K562 (cell line): ENCODE results near the gene MAD1L1. TPM values are rescaled to one million over a fixed set of nuclear protein-coding genes. Genes with fewer than 3 reads are reported as not detected.

Source experiments
- JUNB ChIP-seq: fragments of 450-650 bp; formaldehyde crosslinking; conservative IDR thresholded peaks from 2 replicates; pipeline ENCODE4 v1.4.0; 2020; ENCODE audit warnings: mild to moderate bottlenecking
- polyA plus RNA-seq, 8 experiments: library from polyadenylated mRNA; depleted of rRNA in 4 of 8; stranded (reverse) in 5 of 8; unstranded in 3 of 8; fragments of >200 nt; fragmentation: Nextera tagmentation in 2 of 8; fragmentation: Illumina TruSeq in 1 of 8; extraction: Ambion mirVana in 2 of 8; extraction: Trizol in 1 of 8; gene quantifications; 2 replicates each; pipeline versions ENCODE4 v1.2.1 to v1.2.3, GENCODE V29; 2011 to 2014; ENCODE audit warnings: inconsistent platforms in 1 of 8, missing spikeins in 1 of 8
- total RNA-seq, 7 experiments: library from RNA; depleted of rRNA in 6 of 7; stranded (reverse); fragments of >200 nt in 6 of 7; fragmentation: Illumina TruSeq in 2 of 7; extraction: Trizol in 2 of 7; gene quantifications; 2 replicates each; pipeline versions ENCODE4 v1.2.1 to v1.2.3, GENCODE V29; 2011 to 2021; ENCODE audit warnings: low replicate concordance in 1 of 7
- TF ChIP-seq, protein P1 (sequence below): fragments of 200-600 bp; sonication (generic); IDR thresholded peaks from one replicate; pipeline ENCODE4 v1.6.1; 2012; ENCODE audit warnings: mild to moderate bottlenecking, low read depth, low read length, inconsistent platforms
- TF ChIP-seq, protein P2 (sequence below), 2 experiments: fragments of 150-350 bp in 1 of 2; IDR thresholded peaks; 2 replicates each; pipeline ENCODE4 v1.6.1; 2012 to 2016; ENCODE audit warnings: low read depth in 2 of 2, low read length in 2 of 2, mild to moderate bottlenecking in 1 of 2, moderate library complexity in 1 of 2
- TF ChIP-seq, protein P3 (sequence below): fragments of 250-450 bp; sonication (Bioruptor Pico); IDR thresholded peaks from 2 replicates; pipeline ENCODE4 v1.4.0; 2020

The MAD1L1 gene
- total and polyA plus RNA-seq, 9 of the 15 experiments (the other 6 are each of a cell fraction or from before 2014, with no cell fraction given): 1.7 to 89.7 (median 18.0) TPM

DNA sequence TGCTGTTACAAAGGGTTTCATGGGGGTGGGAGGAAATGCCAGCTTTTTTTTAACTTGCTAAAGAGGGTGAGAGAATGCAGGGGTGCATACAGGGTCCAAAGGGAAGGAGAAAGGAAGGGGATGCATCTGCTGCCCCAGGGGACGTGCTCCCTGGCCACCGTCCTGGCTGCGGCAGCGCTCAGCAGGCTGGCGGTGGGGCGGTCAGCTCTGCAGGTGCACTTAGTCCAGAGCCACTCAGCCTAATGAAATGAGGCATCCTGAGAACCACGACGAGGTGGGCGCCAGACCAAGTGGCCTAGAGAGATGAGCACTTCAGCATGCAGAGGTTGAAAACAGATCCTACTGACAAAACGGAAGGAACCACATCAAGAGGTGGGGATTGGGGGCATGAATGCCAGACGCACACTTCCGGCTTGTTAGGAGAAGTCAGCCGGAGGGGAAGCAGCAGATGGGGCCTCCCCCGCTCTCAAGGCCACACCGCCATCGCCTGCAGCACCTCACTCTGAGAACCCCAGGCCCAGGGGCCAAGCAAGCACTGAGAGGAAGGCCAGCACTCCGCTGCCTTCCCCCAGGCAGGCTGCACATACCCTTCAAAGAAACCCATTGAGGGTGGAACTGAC lies 94.5 kb downstream of the MAD1L1 start (continued):
- TF ChIP-seq, protein P1, sequence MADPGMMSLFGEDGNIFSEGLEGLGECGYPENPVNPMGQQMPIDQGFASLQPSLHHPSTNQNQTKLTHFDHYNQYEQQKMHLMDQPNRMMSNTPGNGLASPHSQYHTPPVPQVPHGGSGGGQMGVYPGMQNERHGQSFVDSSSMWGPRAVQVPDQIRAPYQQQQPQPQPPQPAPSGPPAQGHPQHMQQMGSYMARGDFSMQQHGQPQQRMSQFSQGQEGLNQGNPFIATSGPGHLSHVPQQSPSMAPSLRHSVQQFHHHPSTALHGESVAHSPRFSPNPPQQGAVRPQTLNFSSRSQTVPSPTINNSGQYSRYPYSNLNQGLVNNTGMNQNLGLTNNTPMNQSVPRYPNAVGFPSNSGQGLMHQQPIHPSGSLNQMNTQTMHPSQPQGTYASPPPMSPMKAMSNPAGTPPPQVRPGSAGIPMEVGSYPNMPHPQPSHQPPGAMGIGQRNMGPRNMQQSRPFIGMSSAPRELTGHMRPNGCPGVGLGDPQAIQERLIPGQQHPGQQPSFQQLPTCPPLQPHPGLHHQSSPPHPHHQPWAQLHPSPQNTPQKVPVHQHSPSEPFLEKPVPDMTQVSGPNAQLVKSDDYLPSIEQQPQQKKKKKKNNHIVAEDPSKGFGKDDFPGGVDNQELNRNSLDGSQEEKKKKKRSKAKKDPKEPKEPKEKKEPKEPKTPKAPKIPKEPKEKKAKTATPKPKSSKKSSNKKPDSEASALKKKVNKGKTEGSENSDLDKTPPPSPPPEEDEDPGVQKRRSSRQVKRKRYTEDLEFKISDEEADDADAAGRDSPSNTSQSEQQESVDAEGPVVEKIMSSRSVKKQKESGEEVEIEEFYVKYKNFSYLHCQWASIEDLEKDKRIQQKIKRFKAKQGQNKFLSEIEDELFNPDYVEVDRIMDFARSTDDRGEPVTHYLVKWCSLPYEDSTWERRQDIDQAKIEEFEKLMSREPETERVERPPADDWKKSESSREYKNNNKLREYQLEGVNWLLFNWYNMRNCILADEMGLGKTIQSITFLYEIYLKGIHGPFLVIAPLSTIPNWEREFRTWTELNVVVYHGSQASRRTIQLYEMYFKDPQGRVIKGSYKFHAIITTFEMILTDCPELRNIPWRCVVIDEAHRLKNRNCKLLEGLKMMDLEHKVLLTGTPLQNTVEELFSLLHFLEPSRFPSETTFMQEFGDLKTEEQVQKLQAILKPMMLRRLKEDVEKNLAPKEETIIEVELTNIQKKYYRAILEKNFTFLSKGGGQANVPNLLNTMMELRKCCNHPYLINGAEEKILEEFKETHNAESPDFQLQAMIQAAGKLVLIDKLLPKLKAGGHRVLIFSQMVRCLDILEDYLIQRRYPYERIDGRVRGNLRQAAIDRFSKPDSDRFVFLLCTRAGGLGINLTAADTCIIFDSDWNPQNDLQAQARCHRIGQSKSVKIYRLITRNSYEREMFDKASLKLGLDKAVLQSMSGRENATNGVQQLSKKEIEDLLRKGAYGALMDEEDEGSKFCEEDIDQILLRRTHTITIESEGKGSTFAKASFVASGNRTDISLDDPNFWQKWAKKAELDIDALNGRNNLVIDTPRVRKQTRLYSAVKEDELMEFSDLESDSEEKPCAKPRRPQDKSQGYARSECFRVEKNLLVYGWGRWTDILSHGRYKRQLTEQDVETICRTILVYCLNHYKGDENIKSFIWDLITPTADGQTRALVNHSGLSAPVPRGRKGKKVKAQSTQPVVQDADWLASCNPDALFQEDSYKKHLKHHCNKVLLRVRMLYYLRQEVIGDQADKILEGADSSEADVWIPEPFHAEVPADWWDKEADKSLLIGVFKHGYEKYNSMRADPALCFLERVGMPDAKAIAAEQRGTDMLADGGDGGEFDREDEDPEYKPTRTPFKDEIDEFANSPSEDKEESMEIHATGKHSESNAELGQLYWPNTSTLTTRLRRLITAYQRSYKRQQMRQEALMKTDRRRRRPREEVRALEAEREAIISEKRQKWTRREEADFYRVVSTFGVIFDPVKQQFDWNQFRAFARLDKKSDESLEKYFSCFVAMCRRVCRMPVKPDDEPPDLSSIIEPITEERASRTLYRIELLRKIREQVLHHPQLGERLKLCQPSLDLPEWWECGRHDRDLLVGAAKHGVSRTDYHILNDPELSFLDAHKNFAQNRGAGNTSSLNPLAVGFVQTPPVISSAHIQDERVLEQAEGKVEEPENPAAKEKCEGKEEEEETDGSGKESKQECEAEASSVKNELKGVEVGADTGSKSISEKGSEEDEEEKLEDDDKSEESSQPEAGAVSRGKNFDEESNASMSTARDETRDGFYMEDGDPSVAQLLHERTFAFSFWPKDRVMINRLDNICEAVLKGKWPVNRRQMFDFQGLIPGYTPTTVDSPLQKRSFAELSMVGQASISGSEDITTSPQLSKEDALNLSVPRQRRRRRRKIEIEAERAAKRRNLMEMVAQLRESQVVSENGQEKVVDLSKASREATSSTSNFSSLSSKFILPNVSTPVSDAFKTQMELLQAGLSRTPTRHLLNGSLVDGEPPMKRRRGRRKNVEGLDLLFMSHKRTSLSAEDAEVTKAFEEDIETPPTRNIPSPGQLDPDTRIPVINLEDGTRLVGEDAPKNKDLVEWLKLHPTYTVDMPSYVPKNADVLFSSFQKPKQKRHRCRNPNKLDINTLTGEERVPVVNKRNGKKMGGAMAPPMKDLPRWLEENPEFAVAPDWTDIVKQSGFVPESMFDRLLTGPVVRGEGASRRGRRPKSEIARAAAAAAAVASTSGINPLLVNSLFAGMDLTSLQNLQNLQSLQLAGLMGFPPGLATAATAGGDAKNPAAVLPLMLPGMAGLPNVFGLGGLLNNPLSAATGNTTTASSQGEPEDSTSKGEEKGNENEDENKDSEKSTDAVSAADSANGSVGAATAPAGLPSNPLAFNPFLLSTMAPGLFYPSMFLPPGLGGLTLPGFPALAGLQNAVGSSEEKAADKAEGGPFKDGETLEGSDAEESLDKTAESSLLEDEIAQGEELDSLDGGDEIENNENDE: no peak
- TF ChIP-seq, protein P2, sequence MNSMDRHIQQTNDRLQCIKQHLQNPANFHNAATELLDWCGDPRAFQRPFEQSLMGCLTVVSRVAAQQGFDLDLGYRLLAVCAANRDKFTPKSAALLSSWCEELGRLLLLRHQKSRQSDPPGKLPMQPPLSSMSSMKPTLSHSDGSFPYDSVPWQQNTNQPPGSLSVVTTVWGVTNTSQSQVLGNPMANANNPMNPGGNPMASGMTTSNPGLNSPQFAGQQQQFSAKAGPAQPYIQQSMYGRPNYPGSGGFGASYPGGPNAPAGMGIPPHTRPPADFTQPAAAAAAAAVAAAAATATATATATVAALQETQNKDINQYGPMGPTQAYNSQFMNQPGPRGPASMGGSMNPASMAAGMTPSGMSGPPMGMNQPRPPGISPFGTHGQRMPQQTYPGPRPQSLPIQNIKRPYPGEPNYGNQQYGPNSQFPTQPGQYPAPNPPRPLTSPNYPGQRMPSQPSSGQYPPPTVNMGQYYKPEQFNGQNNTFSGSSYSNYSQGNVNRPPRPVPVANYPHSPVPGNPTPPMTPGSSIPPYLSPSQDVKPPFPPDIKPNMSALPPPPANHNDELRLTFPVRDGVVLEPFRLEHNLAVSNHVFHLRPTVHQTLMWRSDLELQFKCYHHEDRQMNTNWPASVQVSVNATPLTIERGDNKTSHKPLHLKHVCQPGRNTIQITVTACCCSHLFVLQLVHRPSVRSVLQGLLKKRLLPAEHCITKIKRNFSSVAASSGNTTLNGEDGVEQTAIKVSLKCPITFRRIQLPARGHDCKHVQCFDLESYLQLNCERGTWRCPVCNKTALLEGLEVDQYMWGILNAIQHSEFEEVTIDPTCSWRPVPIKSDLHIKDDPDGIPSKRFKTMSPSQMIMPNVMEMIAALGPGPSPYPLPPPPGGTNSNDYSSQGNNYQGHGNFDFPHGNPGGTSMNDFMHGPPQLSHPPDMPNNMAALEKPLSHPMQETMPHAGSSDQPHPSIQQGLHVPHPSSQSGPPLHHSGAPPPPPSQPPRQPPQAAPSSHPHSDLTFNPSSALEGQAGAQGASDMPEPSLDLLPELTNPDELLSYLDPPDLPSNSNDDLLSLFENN (IDR thresholded peaks at IDR 0.05; ENCODE audit: low read depth in 2 of 2, low read length in 2 of 2): no peak
- TF ChIP-seq, protein P3, sequence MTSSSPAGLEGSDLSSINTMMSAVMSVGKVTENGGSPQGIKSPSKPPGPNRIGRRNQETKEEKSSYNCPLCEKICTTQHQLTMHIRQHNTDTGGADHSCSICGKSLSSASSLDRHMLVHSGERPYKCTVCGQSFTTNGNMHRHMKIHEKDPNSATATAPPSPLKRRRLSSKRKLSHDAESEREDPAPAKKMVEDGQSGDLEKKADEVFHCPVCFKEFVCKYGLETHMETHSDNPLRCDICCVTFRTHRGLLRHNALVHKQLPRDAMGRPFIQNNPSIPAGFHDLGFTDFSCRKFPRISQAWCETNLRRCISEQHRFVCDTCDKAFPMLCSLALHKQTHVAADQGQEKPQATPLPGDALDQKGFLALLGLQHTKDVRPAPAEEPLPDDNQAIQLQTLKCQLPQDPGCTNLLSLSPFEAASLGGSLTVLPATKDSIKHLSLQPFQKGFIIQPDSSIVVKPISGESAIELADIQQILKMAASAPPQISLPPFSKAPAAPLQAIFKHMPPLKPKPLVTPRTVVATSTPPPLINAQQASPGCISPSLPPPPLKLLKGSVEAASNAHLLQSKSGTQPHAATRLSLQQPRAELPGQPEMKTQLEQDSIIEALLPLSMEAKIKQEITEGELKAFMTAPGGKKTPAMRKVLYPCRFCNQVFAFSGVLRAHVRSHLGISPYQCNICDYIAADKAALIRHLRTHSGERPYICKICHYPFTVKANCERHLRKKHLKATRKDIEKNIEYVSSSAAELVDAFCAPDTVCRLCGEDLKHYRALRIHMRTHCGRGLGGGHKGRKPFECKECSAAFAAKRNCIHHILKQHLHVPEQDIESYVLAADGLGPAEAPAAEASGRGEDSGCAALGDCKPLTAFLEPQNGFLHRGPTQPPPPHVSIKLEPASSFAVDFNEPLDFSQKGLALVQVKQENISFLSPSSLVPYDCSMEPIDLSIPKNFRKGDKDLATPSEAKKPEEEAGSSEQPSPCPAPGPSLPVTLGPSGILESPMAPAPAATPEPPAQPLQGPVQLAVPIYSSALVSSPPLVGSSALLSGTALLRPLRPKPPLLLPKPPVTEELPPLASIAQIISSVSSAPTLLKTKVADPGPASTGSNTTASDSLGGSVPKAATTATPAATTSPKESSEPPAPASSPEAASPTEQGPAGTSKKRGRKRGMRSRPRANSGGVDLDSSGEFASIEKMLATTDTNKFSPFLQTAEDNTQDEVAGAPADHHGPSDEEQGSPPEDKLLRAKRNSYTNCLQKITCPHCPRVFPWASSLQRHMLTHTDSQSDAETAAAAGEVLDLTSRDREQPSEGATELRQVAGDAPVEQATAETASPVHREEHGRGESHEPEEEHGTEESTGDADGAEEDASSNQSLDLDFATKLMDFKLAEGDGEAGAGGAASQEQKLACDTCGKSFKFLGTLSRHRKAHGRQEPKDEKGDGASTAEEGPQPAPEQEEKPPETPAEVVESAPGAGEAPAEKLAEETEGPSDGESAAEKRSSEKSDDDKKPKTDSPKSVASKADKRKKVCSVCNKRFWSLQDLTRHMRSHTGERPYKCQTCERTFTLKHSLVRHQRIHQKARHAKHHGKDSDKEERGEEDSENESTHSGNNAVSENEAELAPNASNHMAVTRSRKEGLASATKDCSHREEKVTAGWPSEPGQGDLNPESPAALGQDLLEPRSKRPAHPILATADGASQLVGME (CRISPR knock-in tag): no peak
- no peak for TF ChIP-seq JUNB
